ENCODE results near the gene MYO5B.

DNA sequence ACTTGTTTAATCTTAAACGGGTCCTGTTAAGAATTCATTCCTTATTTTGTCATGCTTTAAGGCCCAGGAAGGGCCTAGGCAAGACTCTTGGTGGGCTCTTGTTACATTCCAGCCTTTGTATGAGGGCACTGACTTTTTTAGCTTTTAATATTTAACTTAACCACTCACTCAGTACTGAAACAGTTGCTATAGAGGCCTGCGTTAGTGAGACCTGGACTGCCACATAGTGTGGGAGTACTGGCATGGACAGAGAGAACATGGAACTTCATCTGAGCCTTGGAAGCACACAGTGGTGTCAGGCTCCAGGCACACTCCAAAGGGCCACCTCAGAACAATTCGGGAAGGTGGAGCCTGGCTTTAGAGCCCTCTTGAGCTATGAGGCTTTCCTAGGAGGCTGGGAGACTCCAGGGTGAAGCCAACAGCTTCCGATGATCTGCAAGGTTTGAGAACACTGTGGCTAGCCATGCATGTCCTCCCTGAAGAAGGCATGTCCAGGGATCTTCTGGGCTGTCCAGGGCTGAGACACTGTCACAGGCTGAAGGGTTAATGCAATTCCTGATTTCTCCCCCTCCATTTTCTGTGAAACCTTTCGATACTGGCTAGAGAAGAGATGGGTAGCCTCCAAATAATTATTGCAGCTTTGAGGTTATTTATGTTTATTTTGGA lies 226.2 kb downstream of the MYO5B start:
- TF ChIP-seq, protein P1, sequence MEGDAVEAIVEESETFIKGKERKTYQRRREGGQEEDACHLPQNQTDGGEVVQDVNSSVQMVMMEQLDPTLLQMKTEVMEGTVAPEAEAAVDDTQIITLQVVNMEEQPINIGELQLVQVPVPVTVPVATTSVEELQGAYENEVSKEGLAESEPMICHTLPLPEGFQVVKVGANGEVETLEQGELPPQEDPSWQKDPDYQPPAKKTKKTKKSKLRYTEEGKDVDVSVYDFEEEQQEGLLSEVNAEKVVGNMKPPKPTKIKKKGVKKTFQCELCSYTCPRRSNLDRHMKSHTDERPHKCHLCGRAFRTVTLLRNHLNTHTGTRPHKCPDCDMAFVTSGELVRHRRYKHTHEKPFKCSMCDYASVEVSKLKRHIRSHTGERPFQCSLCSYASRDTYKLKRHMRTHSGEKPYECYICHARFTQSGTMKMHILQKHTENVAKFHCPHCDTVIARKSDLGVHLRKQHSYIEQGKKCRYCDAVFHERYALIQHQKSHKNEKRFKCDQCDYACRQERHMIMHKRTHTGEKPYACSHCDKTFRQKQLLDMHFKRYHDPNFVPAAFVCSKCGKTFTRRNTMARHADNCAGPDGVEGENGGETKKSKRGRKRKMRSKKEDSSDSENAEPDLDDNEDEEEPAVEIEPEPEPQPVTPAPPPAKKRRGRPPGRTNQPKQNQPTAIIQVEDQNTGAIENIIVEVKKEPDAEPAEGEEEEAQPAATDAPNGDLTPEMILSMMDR (IDR thresholded peaks at IDR 0.05) = no peak
- TF ChIP-seq POLR2A (IDR thresholded peaks at IDR 0.05) = no peak

Measured in lower leg skin (tissue), 3 donors.